ENCODE measurements around the gene DUS4L.

DNA sequence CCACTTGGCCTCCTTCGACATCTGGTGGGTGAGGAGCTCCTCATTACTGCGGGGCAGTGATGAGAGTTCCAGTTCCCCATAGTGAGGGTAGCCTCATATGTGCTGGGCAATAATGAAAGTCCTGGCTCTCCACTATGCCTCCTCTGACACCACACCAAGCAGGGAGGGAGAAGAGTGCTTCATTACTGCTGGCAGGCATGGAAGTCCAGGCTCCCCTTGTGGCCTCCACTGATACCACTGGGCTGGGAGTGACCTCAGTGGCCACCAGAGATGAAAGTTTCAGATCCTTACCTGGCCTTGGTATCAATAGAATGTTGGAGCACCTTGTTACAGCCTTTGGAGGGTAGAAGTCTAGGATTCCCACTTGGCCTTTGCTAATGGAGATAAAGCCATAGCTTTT is 6.5 kb downstream of the DUS4L start:
- TF ChIP-seq, protein P1, sequence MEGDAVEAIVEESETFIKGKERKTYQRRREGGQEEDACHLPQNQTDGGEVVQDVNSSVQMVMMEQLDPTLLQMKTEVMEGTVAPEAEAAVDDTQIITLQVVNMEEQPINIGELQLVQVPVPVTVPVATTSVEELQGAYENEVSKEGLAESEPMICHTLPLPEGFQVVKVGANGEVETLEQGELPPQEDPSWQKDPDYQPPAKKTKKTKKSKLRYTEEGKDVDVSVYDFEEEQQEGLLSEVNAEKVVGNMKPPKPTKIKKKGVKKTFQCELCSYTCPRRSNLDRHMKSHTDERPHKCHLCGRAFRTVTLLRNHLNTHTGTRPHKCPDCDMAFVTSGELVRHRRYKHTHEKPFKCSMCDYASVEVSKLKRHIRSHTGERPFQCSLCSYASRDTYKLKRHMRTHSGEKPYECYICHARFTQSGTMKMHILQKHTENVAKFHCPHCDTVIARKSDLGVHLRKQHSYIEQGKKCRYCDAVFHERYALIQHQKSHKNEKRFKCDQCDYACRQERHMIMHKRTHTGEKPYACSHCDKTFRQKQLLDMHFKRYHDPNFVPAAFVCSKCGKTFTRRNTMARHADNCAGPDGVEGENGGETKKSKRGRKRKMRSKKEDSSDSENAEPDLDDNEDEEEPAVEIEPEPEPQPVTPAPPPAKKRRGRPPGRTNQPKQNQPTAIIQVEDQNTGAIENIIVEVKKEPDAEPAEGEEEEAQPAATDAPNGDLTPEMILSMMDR (IDR thresholded peaks at IDR 0.05; ENCODE audit: borderline replicate concordance, extremely low read depth, low read length, poor library complexity, severe bottlenecking), result no peak
- no peak for TF ChIP-seq EZH2 (IDR thresholded peaks at IDR 0.05; ENCODE audit: borderline replicate concordance, low read depth, low read length, severe bottlenecking)
